Lung (tissue), 12 donors: Measurements from ENCODE around the gene NKX2-2. TPM values are rescaled to one million over a fixed set of nuclear protein-coding genes. Genes with fewer than 3 reads are reported as not detected.

Experiments
- ATAC-seq: fragments of 200-7000 bp; cut with Tn5 transposase; one replicate; pipeline ENCODE4 v1.9.1; 2020; ENCODE audit warnings: moderate number of reproducible peaks; ENCODE audit not compliant: insufficient read depth, low FRiP score
- DNase-seq, 3 donors: peaks; one replicate each; pipeline ENCODE4 v3.0.0-alpha.2; 2013 to 2017
- H3K27ac ChIP-seq, 2 donors: one replicate each; pipeline ENCODE4 v1.5.1; 2013; ENCODE audit warnings: mild to moderate bottlenecking in 2 of 2, moderate library complexity in 2 of 2, control low read depth in 1 of 2, inconsistent platforms in 1 of 2, low read depth in 1 of 2, low read length in 1 of 2
- H3K27me3 ChIP-seq, 3 donors: one replicate each; pipeline ENCODE4 v1.5.1; 2013; ENCODE audit warnings: low read length in 2 of 3; ENCODE audit not compliant: control insufficient read depth in 3 of 3, insufficient read depth in 3 of 3
- H3K36me3 ChIP-seq, 4 donors: one replicate each; pipeline ENCODE4 v1.5.1; 2013; ENCODE audit warnings: low read length in 4 of 4, mild to moderate bottlenecking in 1 of 4, moderate library complexity in 1 of 4; ENCODE audit not compliant: control insufficient read depth in 4 of 4, insufficient read depth in 4 of 4
- H3K4me1 ChIP-seq, 5 donors: one replicate each; pipeline ENCODE4 v1.5.1; 2013; ENCODE audit warnings: low read length in 5 of 5, mild to moderate bottlenecking in 2 of 5, moderate library complexity in 1 of 5; ENCODE audit not compliant: control insufficient read depth in 5 of 5, insufficient read depth in 5 of 5
- H3K4me3 ChIP-seq: one replicate; pipeline ENCODE4 v1.5.1; 2013; ENCODE audit warnings: mild to moderate bottlenecking, control low read depth, moderate library complexity
- H3K9ac ChIP-seq, 2 donors: one replicate each; pipeline ENCODE4 v1.5.1; 2013; ENCODE audit warnings: low read length in 2 of 2, control low read depth in 1 of 2; ENCODE audit not compliant: insufficient read depth in 1 of 2
- H3K9me3 ChIP-seq, 4 donors: one replicate each; pipeline ENCODE4 v1.5.1; 2013; ENCODE audit warnings: low read length in 3 of 4, mild to moderate bottlenecking in 1 of 4, moderate library complexity in 1 of 4; ENCODE audit not compliant: control insufficient read depth in 4 of 4, insufficient read depth in 3 of 4
- WGBS, 2 donors: extraction: QIAGEN DNeasy Blood & Tissue Kit; methylation state at CpG; one replicate each; pipeline ENCODE4 v1.1.7; 2013; 5-methylcytosine and 5-hydroxymethylcytosine counted together
- polyA plus RNA-seq, 2 donors: library from polyadenylated mRNA; stranded (reverse); fragments of 200-250 nt; gene quantifications; one replicate each; pipeline ENCODE4 v1.2.1, GENCODE V29; 2013
- total RNA-seq, 2 donors: library from RNA; depleted of rRNA in 1 of 2; stranded (reverse); fragments of >200 nt in 1 of 2; gene quantifications; one replicate each; pipeline ENCODE4 v1.2.1, GENCODE V29; 2014 to 2021
- TF ChIP-seq, protein P1 (sequence below): IDR thresholded peaks from 2 replicates; pipeline ENCODE4 v1.5.1; 2012; ENCODE audit warnings: mild to moderate bottlenecking; ENCODE audit errors: control extremely low read depth, extremely low read depth
- donor health status: control.
- donor health status: control.
- donor health status: Bipolar disorder and iron deficiency.
- donor health status: healthy.
- donor health status: DM: yes; HTN: yes; CAD: no.

NKX2-2 gene
- total and polyA plus RNA-seq, 4 donors = not detected

GRCh38 chr20:21521596-21522480, 8.0 kb upstream of the NKX2-2 start:
- TF ChIP-seq, protein P1, sequence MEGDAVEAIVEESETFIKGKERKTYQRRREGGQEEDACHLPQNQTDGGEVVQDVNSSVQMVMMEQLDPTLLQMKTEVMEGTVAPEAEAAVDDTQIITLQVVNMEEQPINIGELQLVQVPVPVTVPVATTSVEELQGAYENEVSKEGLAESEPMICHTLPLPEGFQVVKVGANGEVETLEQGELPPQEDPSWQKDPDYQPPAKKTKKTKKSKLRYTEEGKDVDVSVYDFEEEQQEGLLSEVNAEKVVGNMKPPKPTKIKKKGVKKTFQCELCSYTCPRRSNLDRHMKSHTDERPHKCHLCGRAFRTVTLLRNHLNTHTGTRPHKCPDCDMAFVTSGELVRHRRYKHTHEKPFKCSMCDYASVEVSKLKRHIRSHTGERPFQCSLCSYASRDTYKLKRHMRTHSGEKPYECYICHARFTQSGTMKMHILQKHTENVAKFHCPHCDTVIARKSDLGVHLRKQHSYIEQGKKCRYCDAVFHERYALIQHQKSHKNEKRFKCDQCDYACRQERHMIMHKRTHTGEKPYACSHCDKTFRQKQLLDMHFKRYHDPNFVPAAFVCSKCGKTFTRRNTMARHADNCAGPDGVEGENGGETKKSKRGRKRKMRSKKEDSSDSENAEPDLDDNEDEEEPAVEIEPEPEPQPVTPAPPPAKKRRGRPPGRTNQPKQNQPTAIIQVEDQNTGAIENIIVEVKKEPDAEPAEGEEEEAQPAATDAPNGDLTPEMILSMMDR = no peak
- no peak for ATAC-seq
- Histone ChIP-seq H3K4me3 (no peak overlapping the region), H3K9me3 (no peaks in the 10 kb centered on the region), H3K27ac (no peak overlapping the region), H3K4me1 (peaks cover 0 to 16% (median 0%) of the 10 kb centered on the region in 5 donors), H3K27me3 (peaks cover 33 to 88% (median 87%) of the 10 kb centered on the region in 3 donors), H3K36me3 (no peaks in the 10 kb centered on the region), H3K9ac (no peak overlapping the region)
- DNase-seq = no peak
- WGBS, 2 donors = 3% methylated on average over 78 to 104 of the region's 104 CpGs

GRCh38 chr20:21520702-21521595, 7.1 kb upstream of the NKX2-2 start:
- no peak for DNase-seq

GRCh38 chr20:21519136-21519584, 5.3 kb upstream of the NKX2-2 start:
- Histone ChIP-seq H3K27ac (no peak overlapping the region), H3K4me1 (peaks cover 0 to 24% (median 4%) of the 10 kb centered on the region in 5 donors), H3K9ac (no peak overlapping the region), H3K9me3 (no peaks in the 10 kb centered on the region), H3K4me3 (no peak overlapping the region), H3K27me3 (peaks cover 36 to 83% (median 83%) of the 10 kb centered on the region in 3 donors), H3K36me3 (no peaks in the 10 kb centered on the region)
- TF ChIP-seq, protein P1 = no peak
- no peak for DNase-seq
- ATAC-seq = no peak
- 4% methylated on average over 14 of the region's 14 CpGs for WGBS, 2 donors

More at GRCh38 chr20:21520702-21521595, 7.1 kb upstream of the NKX2-2 start:
- Histone ChIP-seq H3K27ac (no peak overlapping the region), H3K4me1 (peaks cover 0 to 16% (median 0%) of the 10 kb centered on the region in 5 donors), H3K27me3 (peaks cover 33 to 88% (median 87%) of the 10 kb centered on the region in 3 donors), H3K36me3 (no peaks in the 10 kb centered on the region), H3K9ac (no peak overlapping the region), H3K4me3 (no peak overlapping the region), H3K9me3 (no peaks in the 10 kb centered on the region)
- no peak for ATAC-seq
- TF ChIP-seq, protein P1 = no peak
- 3 to 5% methylated on average over 53 of the region's 53 CpGs for WGBS, 2 donors
